ENCODE data around the gene HEPACAM2.

GRCh38 chr7:93160410-93160809, 65.9 kb downstream of the HEPACAM2 start:
- TF ChIP-seq CTCF (conservative IDR thresholded peaks at IDR 0.05) (no peak), ZFX (IDR thresholded peaks at IDR 0.05) (no peak)
